GM12878 (cell line): ENCODE results near the gene EIF4B. TPM values are rescaled to one million over a fixed set of nuclear protein-coding genes. Genes with fewer than 3 reads are reported as not detected.

ENCODE experiments used
- ATAC-seq: fragments of 200-7000 bp; cut with Tn5 transposase; 3 replicates; pipeline ENCODE4 v1.9.1; 2020; ENCODE audit warnings: mild to moderate bottlenecking, moderate library complexity
- BruUV-seq: library from RNA; stranded (reverse); fragments of 400-500 nt; replicated peaks from 2 replicates; lab custom pipeline; 2021; lab: Mats Ljungman, UMichigan
- CTCF ChIA-PET: fragments of 300-600 bp; sonication (Branson Sonifier 250); formaldehyde crosslinking; extraction: SDS; loops from one replicate; lab custom pipeline; 2021; ENCODE audit warnings: inconsistent platforms; lab: Yijun Ruan, JAX
- POLR2A ChIA-PET: fragments of 350-600 bp; formaldehyde crosslinking; extraction: SDS; loops from one replicate; lab custom pipeline; 2021; ENCODE audit warnings: inconsistent platforms; lab: Charles Lee
- RAD21 ChIA-PET: fragments of 300-600 bp; sonication (Branson Sonifier 250); formaldehyde crosslinking; loops from one replicate; lab custom pipeline; 2023; ENCODE audit warnings: antibody characterized with exemption; ENCODE audit not compliant: unreplicated experiment; lab: Charles Lee
- SMC1A ChIA-PET: fragments of 300-600 bp; sonication (Branson Sonifier 250); formaldehyde crosslinking; loops from one replicate; lab custom pipeline; 2023; ENCODE audit not compliant: unreplicated experiment, uncharacterized antibody; lab: Charles Lee
- DNase-seq: peaks from one replicate; pipeline ENCODE4 v3.0.0-alpha.2; 2011; ENCODE audit warnings: low read depth, low spot score
- FAIRE-seq: peaks from 3 replicates; lab custom pipeline; 2011; peaks lifted over from hg19 to GRCh38; lab: Jason Lieb, UNC
- H2AFZ ChIP-seq: 2 replicates; pipeline ENCODE4 v1.6.0; 2011; ENCODE audit warnings: low read depth, low read length, control low read depth; ENCODE audit not compliant: control insufficient read depth
- H3K27ac ChIP-seq: 2 replicates; pipeline ENCODE4 v1.5.1; 2011; ENCODE audit warnings: control low read depth; ENCODE audit not compliant: control insufficient read depth, insufficient read depth
- H3K27me3 ChIP-seq, 2 experiments: replicated peaks in 1 of 2; 2 replicates each; pipeline versions ENCODE4 v1.6.0 to v1.6.1; 2011; ENCODE audit warnings: low read length in 1 of 2; ENCODE audit not compliant: control insufficient read depth in 2 of 2, insufficient read depth in 2 of 2
- H3K36me3 ChIP-seq, 2 experiments: 2 replicates each; pipeline ENCODE4 v1.5.1; 2011; ENCODE audit warnings: low read length in 1 of 2; ENCODE audit not compliant: control insufficient read depth in 2 of 2, insufficient read depth in 2 of 2
- H3K4me1 ChIP-seq: 2 replicates; pipeline ENCODE4 v1.6.1; 2011; ENCODE audit warnings: mild to moderate bottlenecking, low read length, moderate library complexity, mixed read lengths; ENCODE audit not compliant: control insufficient read depth, insufficient read depth
- H3K4me2 ChIP-seq: 2 replicates; pipeline ENCODE4 v1.6.0; 2011; ENCODE audit warnings: control low read depth; ENCODE audit not compliant: control insufficient read depth, insufficient read depth
- H3K4me3 ChIP-seq: fragments of 200-600 bp; sonication (generic); 2 replicates; pipeline ENCODE4 v1.5.1; 2016
- H3K79me2 ChIP-seq: 2 replicates; pipeline ENCODE4 v1.6.0; 2011; ENCODE audit warnings: low read length; ENCODE audit not compliant: control insufficient read depth, insufficient read depth
- H3K9ac ChIP-seq: 2 replicates; pipeline ENCODE4 v1.8.0; 2011; ENCODE audit warnings: low read length, control low read depth, mixed read lengths; ENCODE audit not compliant: control insufficient read depth, insufficient read depth
- H3K9me3 ChIP-seq: replicated peaks from 3 replicates; pipeline ENCODE4 v1.5.1; 2011; ENCODE audit warnings: mild to moderate bottlenecking, low read length; ENCODE audit not compliant: control insufficient read depth, insufficient read depth
- H4K20me1 ChIP-seq: 2 replicates; pipeline ENCODE4 v1.6.0; 2011; ENCODE audit not compliant: control insufficient read depth, insufficient read depth
- ATF3 ChIP-seq: IDR thresholded peaks from 2 replicates; pipeline ENCODE4 v1.6.1; 2011; ENCODE audit warnings: low read depth, mild to moderate bottlenecking, low read length, moderate library complexity, borderline replicate concordance; ENCODE audit errors: extremely low read depth
- NKRF ChIP-seq: fragments of 450-650 bp; conservative IDR thresholded peaks from 2 replicates; pipeline ENCODE4 v1.6.1; 2017; ENCODE audit warnings: mild to moderate bottlenecking, moderate library complexity
- WGBS: methylation state at CpG from one replicate; pipeline ENCODE4 v1.1.6; 2016; ENCODE audit warnings: low lambda C conversion rate; ENCODE audit not compliant: insufficient replicate concordance, insufficient coverage; ENCODE audit errors: missing lambda C conversion rate; 5-methylcytosine and 5-hydroxymethylcytosine counted together
- in situ Hi-C: fragments of 300-500 bp; cut with MboI; formaldehyde crosslinking; loops from 9 replicates; pipeline ENCODE4 v1.14.3; 2018; ENCODE audit warnings: mixed read lengths
- intact Hi-C: fragments of 100-400 bp; cut with micrococcal nuclease; formaldehyde crosslinking; loops from one replicate; pipeline ENCODE4 v1.14.2; 2022; ENCODE audit not compliant: unreplicated experiment
- polyA plus RNA-seq, 11 experiments: library from polyadenylated mRNA; depleted of rRNA in 4 of 11; unstranded in 6 of 11; stranded (reverse) in 5 of 11; fragments of >200 nt; fragmentation: Nextera tagmentation in 4 of 11; fragmentation: Illumina TruSeq in 1 of 11; extraction: Ambion mirVana in 4 of 11; extraction: Trizol in 1 of 11; gene quantifications; 1 replicate in 1 of 11; 2 replicates in 10 of 11; pipeline versions ENCODE4 v1.2.1 to v1.2.3, GENCODE V29; 2011 to 2016; ENCODE audit warnings: inconsistent platforms in 2 of 11, missing spikeins in 2 of 11, low read depth in 1 of 11
- total RNA-seq, 4 experiments: library from RNA; depleted of rRNA in 3 of 4; stranded (reverse); fragments of >200 nt in 3 of 4; fragmentation: Illumina TruSeq in 1 of 4; extraction: Trizol in 1 of 4; gene quantifications; 2 replicates each; pipeline versions ENCODE4 v1.2.1 to v1.2.3, GENCODE V29; 2013 to 2021

EIF4B gene
- total and polyA plus RNA-seq, 10 of the 15 experiments (the other 5 are each of a cell fraction or from before 2014, with no cell fraction given) = 123 to 752 (median 431) TPM

GRCh38 chr12:53005215-53005985, 856 bp upstream of the EIF4B start:
- H3K9me3 ChIP-seq = no peaks in the 10 kb centered on the region
- ATAC-seq (no peak), FAIRE-seq (no peak), DNase-seq (no peak)
- H4K20me1 ChIP-seq = peaks cover 5% of the 10 kb centered on the region; the same call in 1 of the 2 replicates
- H3K36me3 ChIP-seq = peaks cover 0 to 4% of the 10 kb centered on the region in 2 experiments; a peak in 2 of 4 replicates
- peaks cover 48% of the 10 kb centered on the region for H3K79me2 ChIP-seq
- WGBS = 11% methylated on average over 28 of the region's 28 CpGs
- ChIA-PET POLR2A (interaction anchor here (0.5 to 2.0 kb wide), 8 partner anchors 11 to 961 kb away, joined by 3 to 12 read pairs (median 3); partner anchors contain the start of gene SPRYD3), CTCF (interaction anchor here (0.6 to 3.6 kb wide), 7 partner anchors 19 to 121 kb away, joined by 3 to 14 read pairs (median 5); no protein-coding TSS in a partner anchor), SMC1A (interaction anchor here (0.7 to 1.8 kb wide), 5 partner anchors 8 to 88 kb away, joined by 3 to 6 read pairs (median 3); no protein-coding TSS in a partner anchor), RAD21 (interaction anchor here (0.8 to 1.4 kb wide), 5 partner anchors 9 to 1555 kb away, joined by 3 to 5 read pairs (median 3); partner anchors contain the start of gene SPRYD3)
- H2AFZ ChIP-seq = peak overlapping the region; percentile 77
- H3K9ac ChIP-seq = peak overlapping the region; percentile 77
- BruUV-seq = TSS peak; percentile 96
- intact Hi-C loops (no loop called here), in situ Hi-C loops (no loop called here)
- no peaks in the 10 kb centered on the region for H3K27me3 ChIP-seq
- TF ChIP-seq ATF3 (no peak), NKRF (0 out of 2 replicates have a peak, but pooled peaks have one; percentile 53)
- H3K4me2 ChIP-seq = peak overlapping the region; percentile 87
- H3K4me1 ChIP-seq = peaks cover 2% of the 10 kb centered on the region; the same call in 1 of the 2 replicates
- peak overlapping the region; percentile 75 for H3K27ac ChIP-seq
- peak overlapping the region; percentile 91 for H3K4me3 ChIP-seq
